A673 (cell line): ENCODE results near the gene THBD.

Experiments
- CTCF ChIP-seq: fragments of 300-800, 200-600 bp; sonication (generic); conservative IDR thresholded peaks from 2 replicates; pipeline ENCODE4 v1.5.1; 2017; ENCODE audit warnings: low read depth, mild to moderate bottlenecking, antibody characterized with exemption, low read length, moderate library complexity, mixed read lengths
- EZH2 ChIP-seq: fragments of 200-600 bp; sonication (generic); IDR thresholded peaks from 2 replicates; pipeline ENCODE4 v1.6.1; 2017; ENCODE audit warnings: borderline replicate concordance, low read depth, mild to moderate bottlenecking, mixed read lengths, antibody characterized with exemption, low read length; ENCODE audit not compliant: poor library complexity, severe bottlenecking

GRCh38 chr20:23046431-23046830, 3.0 kb downstream of the THBD start:
- TF ChIP-seq CTCF: no peak
- no peak for TF ChIP-seq EZH2
